HG03565 (cell line): ENCODE data around the gene CCDC7.
"Not testable (repeated sequence)": the region's sequence is repeated elsewhere in the genome, so short reads cannot be mapped to it uniquely, and the experiment has no call there.

Source experiments
- ATAC-seq: cut with Tn5 transposase; IDR thresholded peaks from one replicate; pipeline ENCODE4 v1.9.1; 2021; ENCODE audit warnings: mild to moderate bottlenecking, moderate library complexity; ENCODE audit not compliant: unreplicated experiment

CCDC7 gene

DNA sequence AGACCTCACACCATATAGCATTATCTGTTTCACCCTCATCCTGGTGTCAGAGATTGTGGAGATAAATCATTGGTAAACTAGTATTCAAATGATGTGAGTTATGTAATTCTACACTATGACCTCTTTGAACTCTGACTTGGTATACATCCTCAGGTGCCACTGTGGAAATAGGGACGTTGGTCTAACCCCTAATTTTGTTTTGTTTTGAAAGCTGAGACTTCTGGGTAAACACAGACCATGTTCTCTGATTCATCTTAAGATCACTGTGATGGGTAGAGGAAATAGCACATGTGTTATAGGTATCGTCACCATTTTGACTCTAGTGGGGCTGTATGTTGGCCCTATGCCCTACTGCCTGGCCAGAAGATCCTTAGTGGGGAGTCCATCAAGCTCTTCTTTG, 241.6 kb downstream of the CCDC7 start:
- no peak for ATAC-seq

DNA sequence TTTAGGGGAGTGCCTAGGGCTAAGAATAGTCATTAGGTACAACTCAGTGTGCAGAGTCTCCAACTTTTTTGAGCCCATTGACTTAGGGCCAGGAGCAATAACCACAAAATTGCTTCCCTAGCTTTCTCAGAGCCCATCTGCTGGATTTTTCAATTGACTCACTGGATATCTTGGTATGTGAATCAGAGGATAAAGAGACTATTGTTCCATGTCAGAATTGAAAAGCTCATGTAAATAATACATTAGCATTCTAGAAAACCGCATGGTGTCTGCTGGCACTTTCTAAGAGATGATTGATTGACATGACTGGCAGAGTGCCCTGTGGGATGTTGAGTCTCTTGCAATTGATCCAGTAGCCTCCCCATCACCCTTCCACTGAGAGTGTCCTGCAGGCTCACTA, 246.2 kb downstream of the CCDC7 start:
- no peak for ATAC-seq

DNA sequence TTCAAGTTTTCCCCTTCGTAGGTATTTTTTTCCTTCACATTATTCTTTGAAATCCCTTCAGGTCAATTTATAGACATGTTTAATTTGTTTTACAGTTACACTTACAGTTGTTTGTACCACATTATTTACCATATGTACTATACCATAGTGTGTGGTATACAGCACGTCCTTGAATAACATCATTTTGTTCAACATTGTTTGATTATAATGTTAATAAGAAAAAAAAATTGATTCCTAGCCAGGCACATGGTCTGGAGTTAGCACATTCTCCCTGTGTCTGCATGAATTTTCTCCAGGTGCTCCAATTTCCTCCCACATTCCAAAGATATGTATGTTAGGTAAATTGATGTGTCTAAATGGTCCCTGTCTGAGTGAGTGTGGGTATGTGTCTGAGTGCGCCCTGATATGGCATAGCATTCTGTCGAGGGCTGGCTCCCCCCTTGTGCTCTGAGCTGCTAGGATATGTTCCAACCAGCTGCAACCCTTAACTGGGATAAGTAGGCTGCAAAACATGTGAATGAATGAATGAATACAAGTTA, 247.6 kb downstream of the CCDC7 start:
- ATAC-seq, result no peak

DNA sequence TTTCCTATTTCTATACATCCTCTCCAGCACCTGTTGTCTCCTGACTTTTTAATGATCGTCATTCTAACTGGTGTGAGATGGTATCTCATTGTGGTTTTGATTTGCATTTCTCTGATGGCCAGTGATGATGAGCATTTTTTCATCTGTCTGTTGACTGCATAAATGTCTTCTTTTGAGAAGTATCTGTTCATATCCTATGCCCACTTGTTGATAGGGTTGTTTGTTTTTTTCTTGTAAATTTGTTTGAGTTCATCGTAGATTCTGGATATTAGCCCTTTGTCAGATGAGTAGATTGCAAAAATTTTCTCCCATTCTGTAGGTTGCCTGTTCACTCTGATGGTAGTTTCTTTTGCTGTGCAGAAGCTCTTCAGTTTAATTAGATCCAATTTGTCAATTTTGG, 253.7 kb downstream of the CCDC7 start:
- not testable (repeated sequence) for ATAC-seq

DNA sequence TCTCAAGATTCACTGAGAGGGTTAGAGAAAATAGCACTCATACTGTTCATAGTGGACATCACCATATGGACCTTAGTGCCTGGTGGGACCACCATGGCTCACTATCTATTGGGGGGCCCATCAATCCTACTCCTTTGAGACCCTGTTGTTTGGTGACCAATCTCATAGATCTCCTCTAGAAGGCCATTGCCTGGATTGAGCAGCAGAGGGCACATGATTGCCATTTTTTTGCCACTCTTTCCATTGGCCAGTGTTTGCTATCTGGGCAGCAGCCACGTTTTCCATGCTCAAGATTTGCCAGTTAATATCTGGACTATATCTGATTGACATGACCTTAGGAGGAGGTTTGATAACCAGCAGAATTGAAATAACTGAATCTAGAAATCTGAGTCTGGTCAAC, 267.6 kb downstream of the CCDC7 start:
- ATAC-seq, result no peak

DNA sequence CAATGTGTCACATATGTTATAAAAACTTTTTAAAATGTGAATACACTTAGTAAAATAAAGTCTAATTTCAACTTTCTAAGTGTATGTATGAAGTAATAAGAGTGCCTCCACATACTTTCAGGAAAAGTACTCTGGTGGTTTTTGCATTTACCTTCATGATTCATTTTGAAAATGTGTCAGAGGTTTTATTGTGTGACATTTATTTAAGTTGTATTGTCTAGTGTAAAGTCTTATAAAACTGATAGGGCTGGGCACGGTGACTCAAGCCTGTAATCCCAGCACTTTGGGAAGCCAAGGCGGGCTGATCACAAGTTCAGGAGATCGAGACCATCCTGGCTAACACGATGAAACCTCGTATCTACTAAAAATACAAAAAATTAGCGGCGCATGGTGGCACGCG, 285.6 kb downstream of the CCDC7 start:
- ATAC-seq, result no peak

DNA sequence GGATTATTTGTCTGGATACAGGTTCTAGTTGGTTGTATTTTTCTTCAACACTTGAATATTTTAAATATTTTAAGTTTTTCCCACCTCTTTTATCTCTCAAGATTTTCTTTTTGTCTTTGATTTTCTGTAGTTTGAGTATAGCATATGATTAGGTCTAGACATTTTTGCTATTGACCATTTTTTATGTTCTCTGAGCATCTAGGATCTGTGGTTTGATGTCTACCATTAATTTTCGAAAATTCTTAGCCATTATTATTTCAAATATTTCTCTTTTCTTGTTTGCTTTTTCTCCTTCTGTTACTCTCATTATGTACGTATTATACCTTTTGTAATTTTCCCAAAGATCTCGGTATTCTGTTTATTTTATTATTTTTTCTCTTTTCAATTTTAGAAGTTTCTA, 293.0 kb downstream of the CCDC7 start:
- ATAC-seq, result no peak

DNA sequence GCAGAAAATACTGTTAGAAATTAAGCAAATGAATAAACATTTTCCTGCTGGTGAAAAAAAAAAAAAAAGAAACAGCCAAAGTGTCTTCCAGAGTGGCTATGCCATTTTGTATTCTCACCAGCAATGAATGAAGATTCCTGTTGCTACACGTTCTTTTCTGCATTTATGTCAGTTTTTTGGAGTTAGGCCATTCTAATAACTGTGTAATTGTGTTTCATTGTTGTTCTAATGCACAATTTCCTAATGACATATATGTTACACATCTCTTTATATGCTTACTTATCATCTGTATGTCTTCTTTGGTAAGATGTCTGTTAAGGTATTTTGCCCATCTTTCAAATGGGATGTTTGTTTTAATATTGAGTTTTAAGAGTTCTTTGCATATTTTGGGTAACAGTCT, 298.4 kb downstream of the CCDC7 start:
- ATAC-seq, result no peak

DNA sequence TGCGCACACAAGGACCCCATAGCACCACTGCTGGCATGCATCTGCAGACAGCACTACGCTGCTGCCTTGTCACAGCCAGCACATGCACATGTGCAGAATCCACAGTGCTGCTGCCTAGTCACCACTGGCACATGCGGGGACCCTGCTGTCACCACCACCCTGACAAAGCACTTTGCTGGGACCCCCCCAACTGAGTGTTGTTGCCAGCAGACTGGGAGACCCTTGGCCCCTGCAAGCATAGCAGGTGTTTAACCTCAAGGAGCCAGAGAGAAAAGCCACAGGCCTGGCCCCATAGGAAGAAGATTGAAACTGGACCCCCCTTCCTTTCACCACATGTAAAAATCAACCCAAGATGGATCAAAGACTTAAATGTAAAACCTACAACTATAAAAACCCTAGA, 300.9 kb downstream of the CCDC7 start:
- ATAC-seq, result no peak

DNA sequence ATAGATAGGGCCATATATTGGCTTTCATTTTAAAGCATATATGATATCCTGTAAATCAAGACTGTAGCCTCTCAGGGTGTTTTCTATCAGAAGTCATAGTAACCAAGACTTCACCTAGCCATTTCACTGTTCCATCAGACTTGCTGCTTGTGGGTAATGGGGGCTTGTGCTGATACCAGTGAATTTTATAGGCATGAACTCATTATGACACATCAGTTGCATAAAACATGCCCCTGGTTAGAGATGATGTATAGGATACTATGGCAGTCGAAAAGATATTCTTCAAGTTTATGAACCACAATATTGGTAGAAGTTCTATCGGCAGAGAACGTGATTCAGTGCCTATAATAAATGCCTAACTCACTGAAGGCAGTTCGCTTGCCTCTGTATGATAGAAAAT, 305.6 kb downstream of the CCDC7 start:
- no peak for ATAC-seq

DNA sequence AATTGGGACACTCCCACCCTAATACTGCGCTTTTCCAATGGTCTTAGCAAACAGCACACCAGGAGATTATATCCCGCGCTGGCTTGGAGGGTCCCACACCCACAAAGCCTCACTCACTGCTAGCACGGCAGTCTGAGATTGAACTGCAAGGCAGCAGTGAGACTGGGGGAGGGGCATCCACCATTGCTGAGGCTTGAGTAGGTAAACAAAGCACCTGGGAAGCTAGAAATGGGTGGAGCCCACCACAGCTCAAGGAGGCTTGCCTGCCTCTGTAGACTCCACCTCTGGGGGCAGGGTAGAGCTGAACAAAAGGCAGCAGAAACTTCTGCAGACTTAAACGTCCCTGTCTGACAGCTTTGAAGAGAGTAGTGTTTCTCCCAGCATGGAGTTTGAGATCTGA, 309.0 kb downstream of the CCDC7 start:
- ATAC-seq, result not testable (repeated sequence)

DNA sequence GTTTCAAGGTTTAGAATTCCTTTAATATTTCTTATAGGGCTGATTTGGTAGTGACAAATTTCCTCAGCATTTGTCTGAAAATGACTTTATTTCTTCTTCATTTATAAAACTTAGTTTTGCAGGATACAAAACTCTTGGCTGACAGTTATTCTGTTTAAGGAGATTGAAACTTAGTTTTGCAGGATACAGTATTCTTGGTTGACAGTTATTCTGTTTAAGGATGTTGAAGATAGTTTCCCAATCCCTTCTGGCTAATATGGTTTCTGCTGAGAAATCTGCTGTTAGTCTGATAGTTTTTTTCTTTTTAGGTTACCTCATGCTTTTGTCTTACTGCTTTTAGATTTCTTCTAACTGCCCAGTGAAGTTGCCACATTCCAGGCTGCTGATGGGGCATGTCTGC, 325.3 kb downstream of the CCDC7 start:
- ATAC-seq, result no peak

DNA sequence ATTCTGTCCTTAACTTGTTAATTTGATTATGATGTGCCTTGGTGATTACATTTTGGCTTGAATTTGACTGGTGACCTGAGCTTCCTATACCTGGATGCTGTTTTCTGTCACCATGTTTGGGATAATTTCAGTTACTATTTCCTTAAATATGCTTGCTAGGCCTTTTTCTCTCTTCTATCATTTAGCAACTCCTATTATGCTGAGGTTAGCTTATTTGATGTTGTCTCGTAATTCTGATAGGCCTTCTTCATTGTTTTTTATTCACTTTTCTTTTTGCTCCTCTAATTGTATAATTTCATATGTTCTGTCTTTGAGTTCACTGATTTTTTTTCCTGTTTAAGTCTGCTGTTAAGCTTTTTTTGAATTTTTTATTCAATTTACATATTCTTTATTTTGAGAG, 327.2 kb downstream of the CCDC7 start:
- no peak for ATAC-seq

DNA sequence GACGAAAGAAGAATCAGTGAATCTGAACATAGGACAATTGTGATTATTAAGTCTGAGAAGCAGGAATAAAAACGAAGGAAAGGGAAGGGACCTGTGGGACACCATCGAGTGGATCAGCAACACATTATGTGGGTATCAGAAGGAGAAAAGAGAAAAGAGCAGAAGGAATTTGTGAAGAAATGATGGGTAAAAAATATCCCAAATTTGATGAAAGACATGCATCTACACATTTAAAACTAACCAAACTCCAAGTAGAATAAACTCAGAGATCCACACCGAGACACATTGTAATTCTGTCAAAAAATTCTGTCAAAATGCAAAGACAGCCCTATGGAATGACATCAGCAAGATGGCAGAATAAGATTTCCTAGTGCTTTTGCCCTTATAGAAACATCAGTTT, 341.0 kb downstream of the CCDC7 start:
- ATAC-seq, result no peak

DNA sequence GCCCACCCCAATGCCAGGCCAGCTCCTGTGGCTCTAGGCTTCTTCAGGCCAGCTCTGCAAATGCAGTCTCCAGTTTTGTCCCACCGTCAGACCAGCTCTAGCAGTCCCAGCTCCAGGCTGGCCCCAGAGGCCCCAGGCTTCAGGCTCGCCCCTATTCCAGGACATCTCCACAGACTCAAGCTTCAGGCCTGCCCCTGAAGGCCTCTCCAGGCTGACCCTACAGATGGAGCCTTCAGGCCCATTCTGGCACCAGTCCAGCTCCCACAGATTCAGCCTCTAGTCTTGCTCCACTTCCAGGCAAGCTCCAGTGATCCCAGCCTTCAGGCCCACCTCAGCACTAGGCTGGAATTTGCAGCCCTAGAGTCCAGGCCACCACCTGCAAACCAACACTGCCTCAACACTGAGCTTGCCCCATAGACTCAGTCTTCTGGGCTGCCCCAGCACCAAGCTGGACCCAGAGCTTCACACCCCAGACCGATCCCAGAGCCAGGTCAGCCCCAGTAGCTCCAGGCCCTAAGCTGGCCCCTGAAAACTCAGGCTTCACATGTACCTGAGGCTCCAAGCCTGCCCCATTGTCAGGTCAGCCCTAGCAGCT, 341.8 kb downstream of the CCDC7 start:
- no peak for ATAC-seq

DNA sequence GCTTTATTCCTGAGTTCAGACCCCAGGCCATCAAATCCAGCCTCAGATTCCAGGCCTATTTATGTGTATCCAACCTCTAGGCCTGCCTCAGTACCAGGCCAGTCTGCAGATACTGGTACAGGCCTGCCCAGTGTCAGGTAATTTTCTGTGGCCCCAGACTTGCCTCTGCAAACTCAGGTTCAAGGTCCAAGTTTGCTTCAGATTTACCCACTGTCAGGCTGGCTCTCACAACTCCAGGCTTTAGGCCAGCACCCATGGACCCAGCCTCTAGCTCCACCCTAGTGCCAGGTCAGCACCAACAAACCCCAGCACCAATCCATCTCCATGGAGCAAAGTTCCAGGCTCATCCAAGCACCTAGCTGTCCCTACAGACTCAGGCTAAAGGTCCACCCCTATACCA, 342.4 kb downstream of the CCDC7 start:
- ATAC-seq, result no peak

DNA sequence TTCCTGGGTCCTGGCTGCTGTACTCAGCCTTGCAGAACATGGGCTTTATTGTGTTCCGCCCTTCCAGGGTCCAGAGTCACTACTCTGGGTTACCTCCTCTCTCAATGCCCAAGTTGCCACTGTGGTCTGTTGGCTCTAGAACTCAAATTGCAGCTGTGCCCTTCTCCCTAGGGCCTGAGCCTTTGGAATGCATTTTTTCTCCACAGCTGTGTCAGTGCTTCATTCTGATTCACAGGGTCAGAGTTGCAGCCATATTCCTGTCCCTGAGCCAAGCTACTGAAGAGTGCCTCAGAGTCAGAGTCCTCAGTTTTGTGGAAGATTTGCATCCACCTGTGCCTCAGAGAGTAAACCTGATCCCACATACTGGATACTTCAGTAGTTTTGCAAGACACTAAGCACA, 344.5 kb downstream of the CCDC7 start:
- no peak for ATAC-seq

DNA sequence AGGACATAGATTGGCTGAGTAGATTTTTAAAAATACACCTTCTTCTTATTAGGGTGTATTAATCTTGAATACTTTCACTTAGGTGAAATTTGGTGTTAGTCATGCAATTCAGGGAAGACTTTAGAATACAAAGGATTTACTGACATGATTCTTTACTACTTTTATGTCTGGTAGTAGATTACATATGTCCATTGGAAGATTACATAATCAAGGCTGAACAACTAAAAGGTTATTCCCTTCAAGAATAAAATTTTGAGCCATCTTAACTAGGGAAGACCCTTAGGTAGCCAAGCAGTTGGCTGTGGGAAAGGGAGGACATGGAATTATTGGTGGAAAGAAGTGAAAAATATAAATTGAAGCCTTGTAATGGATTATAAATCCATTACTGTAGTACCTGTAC, 347.1 kb downstream of the CCDC7 start:
- no peak for ATAC-seq

DNA sequence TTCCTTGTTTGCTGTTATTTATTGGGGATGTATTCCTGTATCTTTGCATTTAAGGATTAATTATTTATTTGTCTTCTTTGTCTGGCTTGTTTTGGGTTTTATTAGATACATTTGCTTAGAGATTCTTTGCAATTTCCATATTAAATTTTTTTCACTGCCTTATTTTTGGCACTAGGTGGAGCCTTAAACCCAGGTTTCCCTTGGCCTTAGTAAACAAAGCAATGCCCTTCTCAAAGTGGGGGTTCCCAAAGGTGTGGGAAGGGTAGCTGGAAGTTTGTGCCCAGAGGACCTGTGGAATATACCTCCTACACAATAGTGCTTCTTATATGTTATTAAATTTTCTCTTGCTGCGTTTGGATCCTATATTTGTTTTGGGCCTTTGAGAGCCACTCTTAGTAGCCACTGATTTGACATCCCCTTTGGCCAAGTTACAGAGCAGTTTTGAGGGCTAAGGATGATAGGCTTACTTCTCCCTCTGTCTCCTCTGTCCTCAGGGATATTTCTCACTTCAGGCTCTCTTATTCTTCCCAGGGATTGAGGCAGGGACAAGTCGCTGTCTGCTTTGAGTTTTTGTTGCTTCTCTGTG, 349.8 kb downstream of the CCDC7 start:
- ATAC-seq, result no peak

DNA sequence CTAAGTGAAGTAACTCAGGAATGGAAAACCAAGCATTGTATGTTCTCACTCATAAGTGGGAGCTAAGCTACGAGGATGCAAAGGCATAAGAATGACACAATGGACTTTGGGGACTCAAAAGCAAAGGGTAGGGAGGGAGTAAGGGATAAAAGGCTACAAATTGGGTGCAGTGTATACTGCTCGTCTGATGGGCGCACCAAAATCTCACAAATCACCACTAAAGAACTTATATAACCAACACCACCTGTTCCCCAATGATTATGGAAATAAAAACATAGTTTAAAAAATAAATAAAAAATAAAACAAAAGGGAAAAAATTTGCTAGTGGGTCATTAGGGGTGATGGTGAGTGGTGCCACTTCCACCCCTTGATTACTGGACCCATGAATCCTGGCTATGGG, 351.5 kb downstream of the CCDC7 start:
- not testable (repeated sequence) for ATAC-seq

DNA sequence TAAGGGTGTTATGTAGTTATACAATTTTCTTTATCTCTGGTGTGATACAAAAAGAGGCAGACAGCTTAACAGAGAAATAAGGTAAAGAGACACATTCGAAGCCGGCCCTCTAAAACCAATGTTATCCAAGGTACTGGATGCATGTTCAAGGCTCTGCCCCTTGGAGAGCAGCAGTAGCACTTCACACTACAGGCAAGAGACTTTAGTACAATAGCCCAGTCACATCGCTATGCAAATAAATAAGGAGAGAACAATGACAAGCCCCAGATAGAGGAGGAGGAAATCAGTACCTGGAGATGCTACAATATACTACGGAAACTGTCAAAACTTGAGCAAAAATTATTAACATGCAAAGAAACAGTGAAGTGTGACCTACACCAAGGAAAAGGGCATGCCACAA, 401.0 kb downstream of the CCDC7 start:
- ATAC-seq, result no peak

DNA sequence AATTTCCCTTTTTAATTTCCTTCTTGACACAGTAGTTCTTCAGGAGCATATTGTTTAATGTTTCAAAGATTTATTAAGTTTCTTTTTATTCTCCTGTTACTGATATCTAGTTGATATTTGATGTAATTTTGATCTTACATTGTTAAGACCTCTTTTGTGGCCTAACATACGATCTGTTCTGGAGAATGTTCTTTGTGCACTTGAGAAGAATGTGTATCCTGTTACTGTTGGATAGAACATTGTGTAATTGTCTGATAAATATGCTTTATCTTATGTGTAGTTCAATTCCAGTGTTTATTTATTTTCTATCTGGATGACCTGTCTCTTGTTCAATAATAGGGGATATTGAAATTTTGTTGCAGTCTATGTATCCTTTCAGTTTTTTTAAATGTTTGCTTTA, 405.4 kb downstream of the CCDC7 start:
- ATAC-seq, result no peak

DNA sequence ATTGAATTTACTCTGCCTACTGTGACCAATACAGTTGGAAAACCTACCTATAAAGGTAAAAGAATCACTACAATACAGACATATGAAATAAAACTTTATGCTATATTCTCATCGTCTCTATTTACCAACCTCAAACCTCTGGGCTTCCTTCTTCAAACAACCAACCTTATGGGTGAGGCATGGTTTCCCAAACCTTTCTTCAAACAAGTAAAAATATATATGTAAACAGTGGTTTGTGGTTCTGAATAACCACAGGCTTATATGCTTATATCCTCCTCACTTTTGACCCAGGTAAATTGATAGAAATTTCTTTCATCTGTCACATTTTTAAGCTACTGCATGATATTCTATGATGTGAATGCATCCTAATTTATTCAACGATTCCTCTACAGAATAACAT, 408.5 kb downstream of the CCDC7 start:
- ATAC-seq, result no peak
